Nephron progenitor cell (in vitro differentiated cells): Measurements from ENCODE around the gene TEX38.

ENCODE experiments used
- DNase-seq: peaks from one replicate; pipeline ENCODE4 v3.0.0; 2021
- H3K27ac Mint-ChIP-seq: 2 replicates; pipeline ENCODE4 v1.8.0; 2021; ENCODE audit warnings: mild to moderate bottlenecking, moderate library complexity, mixed read lengths
- H3K27me3 Mint-ChIP-seq: 2 replicates; pipeline ENCODE4 v1.8.0; 2021; ENCODE audit warnings: mild to moderate bottlenecking, low read depth, mixed read lengths; ENCODE audit not compliant: poor library complexity
- H3K36me3 Mint-ChIP-seq: 2 replicates; pipeline ENCODE4 v1.8.0; 2021; ENCODE audit warnings: low read depth, mixed read lengths
- H3K4me1 Mint-ChIP-seq: 2 replicates; pipeline ENCODE4 v1.8.0; 2021; ENCODE audit warnings: mixed read lengths
- H3K4me3 Mint-ChIP-seq: 2 replicates; pipeline ENCODE4 v1.8.0; 2021; ENCODE audit warnings: mild to moderate bottlenecking, moderate library complexity, mixed read lengths
- H3K9me3 Mint-ChIP-seq: 2 replicates; pipeline ENCODE4 v1.8.0; 2021; ENCODE audit warnings: mild to moderate bottlenecking, moderate library complexity, mixed read lengths
- TF ChIP-seq, protein P1 (sequence below): fragments of 200-600 bp; sonication (generic); IDR thresholded peaks from 2 replicates; pipeline ENCODE4 v1.5.0; 2021; ENCODE audit warnings: antibody characterized with exemption

TEX38 gene

DNA sequence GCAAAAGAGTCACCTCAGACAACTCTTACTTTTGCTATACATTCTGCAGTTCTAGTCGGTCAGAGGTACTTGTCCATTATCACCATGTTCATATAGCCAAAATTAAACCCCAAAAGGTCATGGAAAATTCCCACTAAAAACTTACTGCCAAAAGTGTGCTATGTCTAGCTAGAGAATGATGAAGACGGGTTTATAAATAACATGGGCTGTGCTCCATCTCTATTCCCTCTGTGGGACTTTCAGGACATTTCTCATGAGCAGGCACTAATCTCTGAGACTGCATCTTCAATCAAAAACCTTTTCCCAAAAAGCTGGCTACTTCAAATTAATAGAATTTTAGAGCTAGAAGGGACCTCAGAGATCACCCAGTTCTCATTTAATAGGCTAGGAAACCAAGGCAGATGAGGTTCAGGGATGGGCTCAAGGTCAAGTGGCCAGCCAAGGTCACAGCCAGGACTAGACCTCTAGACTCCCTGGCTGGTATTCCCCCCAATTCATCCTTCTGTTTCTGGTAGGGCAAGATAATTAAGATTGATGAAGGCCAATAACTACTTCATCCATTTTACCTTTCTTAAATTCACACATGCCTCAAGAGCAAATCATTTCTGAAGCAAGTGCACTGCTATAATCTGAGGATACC, 34.1 kb upstream of the TEX38 start:
- Mint-ChIP-seq H3K4me1 (no peaks in the 10 kb centered on the region), H3K27ac (no peak overlapping the region), H3K36me3 (peaks cover 59% of the 10 kb centered on the region), H3K4me3 (no peak overlapping the region), H3K27me3 (peaks cover 5% of the 10 kb centered on the region), H3K9me3 (no peaks in the 10 kb centered on the region)
- no peak for DNase-seq
- TF ChIP-seq, protein P1, sequence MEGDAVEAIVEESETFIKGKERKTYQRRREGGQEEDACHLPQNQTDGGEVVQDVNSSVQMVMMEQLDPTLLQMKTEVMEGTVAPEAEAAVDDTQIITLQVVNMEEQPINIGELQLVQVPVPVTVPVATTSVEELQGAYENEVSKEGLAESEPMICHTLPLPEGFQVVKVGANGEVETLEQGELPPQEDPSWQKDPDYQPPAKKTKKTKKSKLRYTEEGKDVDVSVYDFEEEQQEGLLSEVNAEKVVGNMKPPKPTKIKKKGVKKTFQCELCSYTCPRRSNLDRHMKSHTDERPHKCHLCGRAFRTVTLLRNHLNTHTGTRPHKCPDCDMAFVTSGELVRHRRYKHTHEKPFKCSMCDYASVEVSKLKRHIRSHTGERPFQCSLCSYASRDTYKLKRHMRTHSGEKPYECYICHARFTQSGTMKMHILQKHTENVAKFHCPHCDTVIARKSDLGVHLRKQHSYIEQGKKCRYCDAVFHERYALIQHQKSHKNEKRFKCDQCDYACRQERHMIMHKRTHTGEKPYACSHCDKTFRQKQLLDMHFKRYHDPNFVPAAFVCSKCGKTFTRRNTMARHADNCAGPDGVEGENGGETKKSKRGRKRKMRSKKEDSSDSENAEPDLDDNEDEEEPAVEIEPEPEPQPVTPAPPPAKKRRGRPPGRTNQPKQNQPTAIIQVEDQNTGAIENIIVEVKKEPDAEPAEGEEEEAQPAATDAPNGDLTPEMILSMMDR = no peak

DNA sequence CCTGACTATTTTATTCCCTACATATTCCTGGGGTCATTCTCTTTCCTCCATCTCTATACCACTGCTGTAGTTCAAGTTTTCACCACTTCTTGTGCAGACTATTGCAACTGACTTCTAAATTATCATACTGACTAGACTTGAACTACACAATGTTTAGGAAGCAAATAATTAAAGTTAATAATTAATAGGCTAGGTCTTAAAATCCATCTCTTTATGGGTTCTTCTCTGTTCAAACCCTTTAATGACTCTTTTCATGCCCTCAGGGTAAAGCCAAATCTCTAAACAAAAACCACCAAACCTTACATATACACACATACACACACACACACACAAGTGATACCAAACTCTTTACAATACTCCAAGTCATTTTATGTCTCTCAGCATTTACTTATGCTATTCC, 32.7 kb upstream of the TEX38 start:
- H3K36me3 Mint-ChIP-seq = peaks cover 52% of the 10 kb centered on the region
- no peak overlapping the region for H3K4me3 Mint-ChIP-seq
- TF ChIP-seq, protein P1 = no peak
- H3K27me3 Mint-ChIP-seq = peaks cover 5% of the 10 kb centered on the region
- H3K9me3 Mint-ChIP-seq = no peaks in the 10 kb centered on the region
- no peak overlapping the region for H3K27ac Mint-ChIP-seq
- H3K4me1 Mint-ChIP-seq = peaks cover 5% of the 10 kb centered on the region
- DNase-seq = no peak

DNA sequence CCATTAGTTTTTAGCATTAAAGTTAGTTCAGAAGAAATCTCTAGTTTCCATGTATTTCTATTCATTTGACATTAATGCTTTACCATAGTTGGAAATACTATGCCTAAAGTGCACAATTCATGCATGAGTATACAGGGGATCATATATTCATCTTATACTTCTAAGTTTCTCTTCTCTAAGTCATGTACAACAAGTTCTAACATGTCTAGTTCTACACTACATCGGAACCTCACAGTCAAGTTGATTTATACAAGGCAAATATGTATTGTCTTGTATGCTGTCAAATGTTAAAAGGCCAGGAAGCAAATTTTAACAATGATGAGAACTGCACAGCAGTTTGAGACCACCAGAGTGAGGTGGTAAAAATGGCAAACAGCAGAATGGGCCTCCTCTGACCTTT, 32.1 kb upstream of the TEX38 start:
- no peaks in the 10 kb centered on the region for H3K9me3 Mint-ChIP-seq
- DNase-seq = no peak
- TF ChIP-seq, protein P1 = no peak
- peaks cover 45% of the 10 kb centered on the region for H3K36me3 Mint-ChIP-seq
- H3K27me3 Mint-ChIP-seq = peaks cover 3% of the 10 kb centered on the region
- no peak overlapping the region for H3K4me3 Mint-ChIP-seq
- no peak overlapping the region for H3K27ac Mint-ChIP-seq
- peaks cover 5% of the 10 kb centered on the region for H3K4me1 Mint-ChIP-seq

DNA sequence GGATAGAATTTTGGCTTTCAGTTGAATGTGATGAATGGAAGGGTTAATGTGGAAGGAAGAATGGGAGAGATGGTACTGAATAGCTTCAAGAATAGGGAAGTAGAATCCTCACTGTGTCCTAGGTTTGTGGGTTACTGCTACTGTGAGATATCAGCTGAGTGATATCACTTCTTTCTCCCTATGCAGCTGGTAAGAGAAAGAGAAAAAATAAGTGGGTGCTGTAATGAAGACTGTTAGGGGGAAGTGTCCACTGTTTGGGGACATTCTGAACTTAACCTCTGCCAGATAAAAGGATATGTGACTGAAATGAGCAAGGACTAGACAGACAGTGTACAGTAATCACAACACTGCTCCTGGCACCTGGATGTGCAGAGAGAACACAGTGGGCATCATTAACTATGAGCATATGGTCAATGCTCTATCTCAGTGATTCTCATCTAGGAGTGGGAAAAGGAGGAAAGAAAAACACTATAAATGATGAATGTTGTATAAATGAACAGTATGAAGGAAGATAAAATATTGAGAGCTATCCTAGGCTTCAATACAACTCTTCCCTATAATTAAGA, 29.5 kb upstream of the TEX38 start:
- Mint-ChIP-seq H3K9me3 (no peaks in the 10 kb centered on the region), H3K4me1 (peaks cover 5% of the 10 kb centered on the region), H3K4me3 (no peak overlapping the region), H3K27me3 (peaks cover 3% of the 10 kb centered on the region), H3K36me3 (peaks cover 31% of the 10 kb centered on the region), H3K27ac (no peak overlapping the region)
- no peak for DNase-seq
- TF ChIP-seq, protein P1 = no peak

DNA sequence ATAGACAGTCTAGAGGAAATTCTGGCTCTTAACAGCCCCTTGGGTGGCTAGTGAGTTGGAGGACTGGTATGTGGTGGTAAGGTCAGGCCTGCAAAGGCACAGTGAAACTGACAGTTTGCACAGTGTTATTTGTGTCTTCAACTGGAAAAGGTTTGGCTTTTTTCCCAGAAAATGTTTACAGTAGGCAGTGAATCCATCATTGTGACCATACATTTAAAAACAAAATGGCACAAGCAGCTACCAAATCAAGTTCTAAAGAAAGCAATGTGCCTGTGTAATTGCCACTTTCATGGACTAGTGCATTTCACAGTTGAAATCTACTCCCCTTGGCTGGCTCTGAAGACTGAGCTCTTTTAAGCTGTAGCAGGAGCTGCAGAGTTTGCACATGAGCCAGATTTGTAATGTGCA, 28.3 kb upstream of the TEX38 start:
- peaks cover 5% of the 10 kb centered on the region for H3K4me1 Mint-ChIP-seq
- TF ChIP-seq, protein P1 = no peak
- no peak overlapping the region for H3K27ac Mint-ChIP-seq
- H3K9me3 Mint-ChIP-seq = peaks cover 5% of the 10 kb centered on the region
- peaks cover 41% of the 10 kb centered on the region for H3K36me3 Mint-ChIP-seq
- H3K4me3 Mint-ChIP-seq = no peak overlapping the region
- DNase-seq = no peak
- no peaks in the 10 kb centered on the region for H3K27me3 Mint-ChIP-seq

DNA sequence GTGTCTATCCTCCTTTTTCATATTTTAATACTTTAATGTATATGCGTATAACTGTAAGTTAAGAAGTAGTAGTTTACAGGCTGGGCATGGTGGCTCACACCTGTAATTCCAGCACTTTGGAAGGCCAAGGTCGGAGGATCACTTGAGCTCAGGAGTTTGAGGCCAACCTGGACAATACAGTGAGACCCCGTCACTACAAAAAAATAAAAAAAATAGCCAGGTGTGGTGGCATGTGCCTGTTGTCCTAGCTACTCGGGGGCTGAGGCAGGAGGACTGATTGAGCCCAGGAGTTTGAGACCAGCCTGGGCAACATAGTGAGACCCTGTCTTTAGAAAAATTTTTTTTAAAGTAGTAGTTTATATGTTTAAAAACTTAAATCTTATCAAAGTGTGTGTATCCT, 25.8 kb upstream of the TEX38 start:
- no peak for DNase-seq
- Mint-ChIP-seq H3K9me3 (peaks cover 30% of the 10 kb centered on the region), H3K27me3 (no peaks in the 10 kb centered on the region), H3K36me3 (peaks cover 54% of the 10 kb centered on the region), H3K4me1 (peaks cover 5% of the 10 kb centered on the region), H3K4me3 (no peak overlapping the region), H3K27ac (no peak overlapping the region)
- TF ChIP-seq, protein P1 = no peak
